HL-60 (cell line): ENCODE measurements around the gene ZBTB8A.

Experiments
- GABPA ChIP-seq: IDR thresholded peaks from 2 replicates; pipeline ENCODE4 v1.6.1; 2012; ENCODE audit warnings: low read depth
- POLR2AphosphoS5 ChIP-seq: IDR thresholded peaks from 2 replicates; pipeline ENCODE4 v1.6.1; 2012; ENCODE audit warnings: low read depth
- SPI1 ChIP-seq: IDR thresholded peaks from 2 replicates; pipeline ENCODE4 v1.6.1; 2012; ENCODE audit warnings: low read depth, mild to moderate bottlenecking, borderline replicate concordance
- TF ChIP-seq, protein P1 (sequence below): IDR thresholded peaks from one replicate; pipeline ENCODE4 v1.5.1; 2011; ENCODE audit warnings: low read length, control low read depth, inconsistent platforms; ENCODE audit not compliant: insufficient read depth

GRCh38 chr1:32509939-32510338 is 29.3 kb upstream of the ZBTB8A start:
- TF ChIP-seq, protein P1, sequence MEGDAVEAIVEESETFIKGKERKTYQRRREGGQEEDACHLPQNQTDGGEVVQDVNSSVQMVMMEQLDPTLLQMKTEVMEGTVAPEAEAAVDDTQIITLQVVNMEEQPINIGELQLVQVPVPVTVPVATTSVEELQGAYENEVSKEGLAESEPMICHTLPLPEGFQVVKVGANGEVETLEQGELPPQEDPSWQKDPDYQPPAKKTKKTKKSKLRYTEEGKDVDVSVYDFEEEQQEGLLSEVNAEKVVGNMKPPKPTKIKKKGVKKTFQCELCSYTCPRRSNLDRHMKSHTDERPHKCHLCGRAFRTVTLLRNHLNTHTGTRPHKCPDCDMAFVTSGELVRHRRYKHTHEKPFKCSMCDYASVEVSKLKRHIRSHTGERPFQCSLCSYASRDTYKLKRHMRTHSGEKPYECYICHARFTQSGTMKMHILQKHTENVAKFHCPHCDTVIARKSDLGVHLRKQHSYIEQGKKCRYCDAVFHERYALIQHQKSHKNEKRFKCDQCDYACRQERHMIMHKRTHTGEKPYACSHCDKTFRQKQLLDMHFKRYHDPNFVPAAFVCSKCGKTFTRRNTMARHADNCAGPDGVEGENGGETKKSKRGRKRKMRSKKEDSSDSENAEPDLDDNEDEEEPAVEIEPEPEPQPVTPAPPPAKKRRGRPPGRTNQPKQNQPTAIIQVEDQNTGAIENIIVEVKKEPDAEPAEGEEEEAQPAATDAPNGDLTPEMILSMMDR, result no peak
- TF ChIP-seq GABPA (no peak), POLR2AphosphoS5 (no peak), SPI1 (no peak)
